T-helper 1 cell treated with Interleukin-12 subunit alpha and Interleukin-12 subunit beta and Interleukin-4 antibody, amounts not matched to agents 30 ng/mL and 1 ng/mL, for 36 hours (primary cell): ENCODE data around the gene PDLIM7. TPM values are rescaled to one million over a fixed set of nuclear protein-coding genes. Genes with fewer than 3 reads are reported as not detected.

Source experiments
- intact Hi-C: fragments of 100-400 bp; cut with micrococcal nuclease; formaldehyde crosslinking; loops from one replicate; pipeline ENCODE4 v1.15.1; 2024
- total RNA-seq: library from RNA; stranded (reverse); gene quantifications from 2 replicates; pipeline ENCODE4 v1.2.3, GENCODE V29; 2022

Gene PDLIM7
- total RNA-seq, 1 donor from 2014 or later, result 34.8 TPM

GRCh38 chr5:177434437-177434836 lies 63.0 kb downstream of the PDLIM7 start:
- intact Hi-C loops, result no loop called here

- intact Hi-C loops, result no loop called here
Measured at GRCh38 chr5:177433658-177434217, 63.7 kb downstream of the PDLIM7 start.

Other genes with a start within 250 kb of the PDLIM7 start
- 42.2 and 42.3 TPM in 2 replicates for gene RAB24, start 193.9 kb downstream of the PDLIM7 start, total RNA-seq
- gene PRELID1, start 193.8 kb downstream of the PDLIM7 start, total RNA-seq, result 187 and 190 TPM in 2 replicates
- 32.5 and 36.1 TPM in 2 replicates for gene MXD3, start 185.7 kb downstream of the PDLIM7 start, total RNA-seq
- gene LMAN2, start 145.9 kb downstream of the PDLIM7 start, total RNA-seq, result 151 and 157 TPM in 2 replicates
- gene RGS14, start 139.7 kb downstream of the PDLIM7 start, total RNA-seq, result 90.9 and 95.3 TPM in 2 replicates
- gene SLC34A1, start 113.2 kb downstream of the PDLIM7 start, total RNA-seq, result 0.32 TPM in 1 of 2 replicates, not detected in the other
- gene PFN3, start 96.9 kb downstream of the PDLIM7 start, total RNA-seq, result not detected in 2 replicates
- 0.22 TPM in 1 of 2 replicates, not detected in the other for gene F12, start 88.0 kb downstream of the PDLIM7 start, total RNA-seq
- gene GRK6, start 70.9 kb downstream of the PDLIM7 start, total RNA-seq, result 137 TPM in 2 replicates
- gene PRR7, start 50.8 kb downstream of the PDLIM7 start, total RNA-seq, result 3.0 and 3.4 TPM in 2 replicates
- gene DBN1, start 24.0 kb downstream of the PDLIM7 start, total RNA-seq, result 6.0 and 8.7 TPM in 2 replicates
- 4.3 and 5.3 TPM in 2 replicates for gene DOK3, start 12.2 kb upstream of the PDLIM7 start, total RNA-seq
- 106 and 126 TPM in 2 replicates for gene DDX41, start 19.4 kb upstream of the PDLIM7 start, total RNA-seq
- gene FAM193B, start 57.0 kb upstream of the PDLIM7 start, total RNA-seq, result 87.8 and 93.8 TPM in 2 replicates
- gene TMED9, start 94.6 kb upstream of the PDLIM7 start, total RNA-seq, result 171 and 176 TPM in 2 replicates
- 21.8 and 24.7 TPM in 2 replicates for gene B4GALT7, start 102.5 kb upstream of the PDLIM7 start, total RNA-seq